GM12872 (cell line): ENCODE measurements around the gene PHF10.

ENCODE experiments used
- CTCF ChIP-seq: IDR thresholded peaks from 3 replicates; pipeline ENCODE4 v1.5.1; 2011; ENCODE audit warnings: low read depth, mild to moderate bottlenecking, low read length, moderate library complexity; ENCODE audit not compliant: insufficient read depth

PHF10 gene

GRCh38 chr6:169661391-169661756 lies 62.9 kb downstream of the PHF10 start:
- no peak for TF ChIP-seq CTCF

GRCh38 chr6:169660751-169661390 lies 63.4 kb downstream of the PHF10 start:
- TF ChIP-seq CTCF: no peak

- no peak for TF ChIP-seq CTCF
These were observed 64.3 kb downstream of the PHF10 start for GRCh38 chr6:169659820-169660610.

- no peak for TF ChIP-seq CTCF
These were observed 67.1 kb downstream of the PHF10 start for GRCh38 chr6:169657284-169657610.

- TF ChIP-seq CTCF: no peak
These were observed 67.6 kb downstream of the PHF10 start for GRCh38 chr6:169656546-169657283.

GRCh38 chr6:169654598-169655391 lies 69.5 kb downstream of the PHF10 start:
- TF ChIP-seq CTCF: peak; percentile 48
